Trophoblast cell (in vitro differentiated cells and primary cell): Measurements from ENCODE around the gene MYCN.
"Not testable (repeated sequence)": the region's sequence is repeated elsewhere in the genome, so short reads cannot be mapped to it uniquely, and the experiment has no call there.

Source experiments
- DNase-seq, 2 donors: peaks; one replicate each; pipeline ENCODE4 v3.0.0-alpha.2; 2016
- H2AFZ ChIP-seq: 2 replicates; pipeline ENCODE4 v1.6.1; 2013; ENCODE audit warnings: low read length, moderate library complexity, mild to moderate bottlenecking; ENCODE audit not compliant: insufficient read depth, poor library complexity
- H2AK5ac ChIP-seq: 2 replicates; pipeline ENCODE4 v1.6.1; 2013; ENCODE audit warnings: mild to moderate bottlenecking, low read length
- H2BK120ac ChIP-seq: 2 replicates; pipeline ENCODE4 v1.6.1; 2013; ENCODE audit warnings: low read length, mild to moderate bottlenecking, moderate library complexity; ENCODE audit not compliant: insufficient read depth, poor library complexity
- H2BK12ac ChIP-seq: 2 replicates; pipeline ENCODE4 v1.6.1; 2013; ENCODE audit warnings: mild to moderate bottlenecking, low read length, moderate library complexity
- H2BK5ac ChIP-seq: 2 replicates; pipeline ENCODE4 v1.6.1; 2013; ENCODE audit warnings: low read length, low read depth, moderate library complexity, mild to moderate bottlenecking; ENCODE audit not compliant: poor library complexity
- H3K14ac ChIP-seq: 2 replicates; pipeline ENCODE4 v1.6.1; 2013; ENCODE audit warnings: mild to moderate bottlenecking, low read length
- H3K18ac ChIP-seq: 2 replicates; pipeline ENCODE4 v1.6.1; 2013; ENCODE audit warnings: mild to moderate bottlenecking, low read length
- H3K23ac ChIP-seq: 2 replicates; pipeline ENCODE4 v1.6.1; 2013; ENCODE audit warnings: low read length
- H3K27ac ChIP-seq: 2 replicates; pipeline ENCODE4 v1.5.1; 2013; ENCODE audit warnings: low read depth, mild to moderate bottlenecking, inconsistent platforms, low read length, moderate library complexity
- H3K27me3 ChIP-seq: 2 replicates; pipeline ENCODE4 v1.6.1; 2013; ENCODE audit warnings: inconsistent platforms, mild to moderate bottlenecking, low read length, moderate library complexity; ENCODE audit not compliant: insufficient read depth
- H3K36me3 ChIP-seq, 2 experiments: 1 replicate in 1 of 2; 2 replicates in 1 of 2; pipeline ENCODE4 v1.6.1; 2013; ENCODE audit warnings: low read length in 2 of 2, mild to moderate bottlenecking in 2 of 2, moderate library complexity in 1 of 2; ENCODE audit not compliant: insufficient read depth in 2 of 2, control insufficient read depth in 1 of 2
- H3K4ac ChIP-seq: 2 replicates; pipeline ENCODE4 v1.6.1; 2013; ENCODE audit warnings: low read depth, mild to moderate bottlenecking, low read length, moderate library complexity
- H3K4me1 ChIP-seq, 2 experiments: 1 replicate in 1 of 2; 2 replicates in 1 of 2; pipeline ENCODE4 v1.6.1; 2013; ENCODE audit warnings: low read length in 2 of 2, mild to moderate bottlenecking in 2 of 2, moderate library complexity in 1 of 2; ENCODE audit not compliant: insufficient read depth in 2 of 2, control insufficient read depth in 1 of 2
- H3K4me2 ChIP-seq: 2 replicates; pipeline ENCODE4 v1.6.1; 2013; ENCODE audit warnings: inconsistent platforms, mild to moderate bottlenecking, low read length, moderate library complexity
- H3K4me3 ChIP-seq: 2 replicates; pipeline ENCODE4 v1.5.1; 2013; ENCODE audit warnings: mild to moderate bottlenecking, low read depth, low read length, inconsistent platforms
- H3K79me1 ChIP-seq: one replicate; pipeline ENCODE4 v1.6.1; 2013; ENCODE audit warnings: low read length
- H3K79me2 ChIP-seq: 2 replicates; pipeline ENCODE4 v1.6.1; 2013; ENCODE audit warnings: low read length, mild to moderate bottlenecking; ENCODE audit not compliant: control insufficient read depth, insufficient read depth, poor library complexity
- H3K9ac ChIP-seq: 2 replicates; pipeline ENCODE4 v1.6.1; 2013; ENCODE audit warnings: mild to moderate bottlenecking, low read length
- H3K9me3 ChIP-seq: 2 replicates; pipeline ENCODE4 v1.6.1; 2013; ENCODE audit warnings: low read depth, mild to moderate bottlenecking, control low read depth, inconsistent platforms, low read length; ENCODE audit not compliant: insufficient read depth
- H4K12ac ChIP-seq: 2 replicates; pipeline ENCODE4 v1.6.1; 2013; ENCODE audit warnings: low read depth, mild to moderate bottlenecking, low read length, moderate library complexity
- H4K8ac ChIP-seq: 2 replicates; pipeline ENCODE4 v1.6.1; 2013; ENCODE audit warnings: low read depth, mild to moderate bottlenecking, low read length, moderate library complexity
- H4K91ac ChIP-seq: one replicate; pipeline ENCODE4 v1.6.1; 2013; ENCODE audit warnings: low read depth, mild to moderate bottlenecking, low read length, moderate library complexity
- WGBS: extraction: QIAGEN DNeasy Blood & Tissue Kit; methylation state at CpG from one replicate; pipeline ENCODE4 v1.1.7; 2013; ENCODE audit warnings: missing lambda C conversion rate; ENCODE audit not compliant: insufficient read length, insufficient coverage; ENCODE audit errors: extremely low coverage; 5-methylcytosine and 5-hydroxymethylcytosine counted together

Gene MYCN

DNA sequence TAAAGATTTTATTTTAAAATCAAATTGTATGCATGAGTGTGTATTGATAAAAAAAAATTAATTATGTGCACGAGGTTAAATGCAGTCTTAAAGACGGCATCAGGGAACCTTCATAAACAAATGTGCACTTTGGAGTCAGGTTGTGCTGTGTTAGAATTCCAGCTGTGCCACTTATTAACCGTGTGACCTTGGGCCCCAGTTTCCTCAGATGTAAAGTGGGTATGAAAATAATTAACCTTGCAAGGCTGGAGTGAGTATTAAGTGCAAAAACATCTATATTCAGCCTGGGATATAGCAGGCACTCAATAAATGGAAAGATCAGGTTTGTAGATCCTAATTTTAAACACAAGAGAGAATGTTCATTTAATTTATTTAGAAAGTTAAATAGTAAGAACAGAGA, 14.5 kb upstream of the MYCN start:
- peaks cover 22 to 24% of the 10 kb centered on the region in 2 experiments for H3K4me1 ChIP-seq
- no peak overlapping the region for H3K9ac ChIP-seq
- no peak overlapping the region for H3K4me2 ChIP-seq
- H4K91ac ChIP-seq, result no peak overlapping the region
- H2BK12ac ChIP-seq, result no peak overlapping the region
- H3K79me2 ChIP-seq, result no peaks in the 10 kb centered on the region
- no peak overlapping the region for H2AFZ ChIP-seq
- H3K9me3 ChIP-seq, result peaks cover 2% of the 10 kb centered on the region
- no peak overlapping the region for H3K4me3 ChIP-seq
- no peaks in the 10 kb centered on the region for H3K36me3 ChIP-seq
- no peak overlapping the region for H3K23ac ChIP-seq
- H3K27me3 ChIP-seq, result no peaks in the 10 kb centered on the region
- no peak for DNase-seq
- H3K27ac ChIP-seq, result no peak overlapping the region
- H2AK5ac ChIP-seq, result no peak overlapping the region
- 100% methylated on average over 1 of the region's 3 CpGs for WGBS
- no peak overlapping the region for H2BK120ac ChIP-seq
- H4K8ac ChIP-seq, result no peak overlapping the region
- no peak overlapping the region for H4K12ac ChIP-seq
- H3K4ac ChIP-seq, result no peak overlapping the region
- no peak overlapping the region for H3K18ac ChIP-seq
- H2BK5ac ChIP-seq, result no peak overlapping the region
- H3K14ac ChIP-seq, result no peak overlapping the region
- H3K79me1 ChIP-seq, result peaks cover 19% of the 10 kb centered on the region

GRCh38 chr2:15926252-15926651, 14.1 kb upstream of the MYCN start:
- Histone ChIP-seq H2BK12ac (no peak overlapping the region), H2BK120ac (no peak overlapping the region), H2AFZ (no peak overlapping the region), H3K4ac (no peak overlapping the region), H3K36me3 (no peaks in the 10 kb centered on the region), H3K27ac (no peak overlapping the region), H3K23ac (no peak overlapping the region), H3K79me2 (no peaks in the 10 kb centered on the region), H3K14ac (no peak overlapping the region), H4K8ac (no peak overlapping the region), H4K91ac (no peak overlapping the region), H3K4me1 (peaks cover 19 to 20% of the 10 kb centered on the region in 2 experiments), H3K27me3 (no peaks in the 10 kb centered on the region), H3K9ac (no peak overlapping the region), H3K4me2 (no peak overlapping the region), H3K79me1 (peaks cover 18% of the 10 kb centered on the region), H3K9me3 (peaks cover 2% of the 10 kb centered on the region), H2BK5ac (no peak overlapping the region), H3K4me3 (no peak overlapping the region), H2AK5ac (no peak overlapping the region), H4K12ac (no peak overlapping the region), H3K18ac (no peak overlapping the region)
- DNase-seq, result no peak
- WGBS, result no CpG with 5 or more reads among the region's 7 CpGs

DNA sequence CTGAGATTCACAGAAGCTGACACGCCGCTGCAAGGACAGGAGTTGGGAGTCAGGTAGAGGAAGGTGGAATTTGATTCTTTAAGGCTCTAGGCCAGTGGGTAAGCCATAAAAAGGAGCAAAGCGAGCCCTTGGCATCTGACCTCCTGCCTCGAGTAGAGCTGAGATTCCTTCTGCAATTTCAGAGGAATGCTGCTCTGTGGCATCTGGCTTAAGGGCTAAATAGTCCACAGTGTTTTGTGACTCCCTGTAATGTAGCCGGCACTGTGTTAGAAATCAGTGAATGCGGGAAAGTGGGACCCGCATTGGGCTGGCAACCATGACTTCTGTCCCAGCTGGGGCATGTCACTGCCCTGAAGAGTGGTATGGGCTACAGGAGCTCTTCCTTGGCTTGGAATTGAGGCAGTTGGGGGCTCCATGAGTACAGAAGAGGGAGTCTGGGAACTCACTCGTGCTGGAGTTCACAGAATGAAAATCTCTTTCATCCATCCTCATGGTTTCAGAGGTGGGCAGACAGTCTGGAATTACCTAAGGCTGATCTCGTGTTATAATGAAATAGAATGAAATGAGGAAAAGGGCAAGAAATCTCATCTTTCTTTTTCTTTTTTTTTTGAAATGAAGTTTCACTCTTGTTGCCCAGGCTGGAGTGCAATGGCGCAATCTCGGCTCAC, 12.7 kb upstream of the MYCN start:
- Histone ChIP-seq H2AFZ (no peak overlapping the region), H3K79me2 (no peaks in the 10 kb centered on the region)

GRCh38 chr2:15929008-15929407, 11.3 kb upstream of the MYCN start:
- H3K14ac ChIP-seq, H3K27me3 ChIP-seq, DNase-seq, H3K23ac ChIP-seq, H3K4ac ChIP-seq, H3K27ac ChIP-seq, H2BK5ac ChIP-seq, H2AFZ ChIP-seq, H3K79me2 ChIP-seq, H3K18ac ChIP-seq, H3K4me2 ChIP-seq, H3K9me3 ChIP-seq, H4K12ac ChIP-seq, H3K9ac ChIP-seq, H3K4me3 ChIP-seq, H4K8ac ChIP-seq, H3K36me3 ChIP-seq: not testable (repeated sequence)
- Histone ChIP-seq H3K4me1 (peaks cover 19 to 23% of the 10 kb centered on the region in 2 experiments), H2AK5ac (peak overlapping the region; percentile 17), H2BK120ac (peak overlapping the region; percentile 5), H2BK12ac (peak overlapping the region; percentile 55), H4K91ac (peak overlapping the region; percentile 30), H3K79me1 (peaks cover 15% of the 10 kb centered on the region)
- WGBS, result no CpG with 5 or more reads among the region's 3 CpGs

More for the DNA sequence above, 12.7 kb upstream of the MYCN start:
- Histone ChIP-seq H3K18ac (peak overlapping the region; percentile 72), H2BK12ac (peak overlapping the region; percentile 92), H2BK120ac (peak overlapping the region; percentile 88), H3K27ac (peak overlapping the region; percentile 50), H3K4me1 (peaks cover 15 to 17% of the 10 kb centered on the region in 2 experiments), H2BK5ac (peak overlapping the region; percentile 80), H2AK5ac (peak overlapping the region; percentile 92), H4K12ac (no peak overlapping the region), H3K23ac (no peak overlapping the region), H3K9me3 (no peaks in the 10 kb centered on the region), H3K4ac (peak overlapping the region; percentile 33), H4K91ac (peak overlapping the region; percentile 56), H3K4me3 (no peak overlapping the region), H3K79me1 (peaks cover 13% of the 10 kb centered on the region), H3K4me2 (peak overlapping the region; percentile 54), H3K36me3 (no peaks in the 10 kb centered on the region), H3K9ac (no peak overlapping the region), H3K27me3 (no peaks in the 10 kb centered on the region), H3K14ac (peak overlapping the region; percentile 77), H4K8ac (peak overlapping the region; percentile 17)
- DNase-seq, result peak; percentile 96 to 98
- no CpG with 5 or more reads among the region's 11 CpGs for WGBS
